Spinal cord (tissue), 10 donors: ENCODE measurements around the gene VCAM1. TPM values are rescaled to one million over a fixed set of nuclear protein-coding genes. Genes with fewer than 3 reads are reported as not detected.

Experiments
- DNase-seq, 6 donors: peaks; one replicate each; pipeline versions ENCODE4 v3.0.0 to v3.0.0-alpha.2; 2013 to 2015; ENCODE audit warnings: low spot score in 6 of 6, low read depth in 4 of 6
- H3K27ac ChIP-seq: one replicate; pipeline ENCODE4 v1.5.1; 2013; ENCODE audit warnings: low read depth, low read length, control low read depth
- H3K27me3 ChIP-seq: one replicate; pipeline ENCODE4 v1.6.1; 2013; ENCODE audit warnings: low read length; ENCODE audit not compliant: control insufficient read depth, insufficient read depth
- H3K36me3 ChIP-seq: one replicate; pipeline ENCODE4 v1.6.1; 2013; ENCODE audit warnings: low read length; ENCODE audit not compliant: control insufficient read depth, insufficient read depth
- H3K4me1 ChIP-seq: one replicate; pipeline ENCODE4 v1.6.1; 2013; ENCODE audit warnings: low read length; ENCODE audit not compliant: control insufficient read depth, insufficient read depth
- H3K4me3 ChIP-seq: one replicate; pipeline ENCODE4 v1.5.1; 2013; ENCODE audit warnings: low read depth, low read length, control low read depth
- H3K9me3 ChIP-seq: one replicate; pipeline ENCODE4 v1.6.1; 2013; ENCODE audit warnings: low read length; ENCODE audit not compliant: control insufficient read depth, insufficient read depth
- WGBS: methylation state at CpG from one replicate; pipeline ENCODE4 v1.1.5; 2013; ENCODE audit warnings: missing lambda C conversion rate; ENCODE audit not compliant: insufficient coverage; 5-methylcytosine and 5-hydroxymethylcytosine counted together
- long read RNA-seq, 4 donors: transcript quantifications; one replicate each; lab custom pipeline, GENCODE V29; 2026
- polyA plus RNA-seq, 2 donors: library from polyadenylated mRNA; unstranded; fragments of 120-200 nt; gene quantifications; one replicate each; pipeline ENCODE4 v1.2.1, GENCODE V29; 2013; ENCODE audit not compliant: insufficient read length in 2 of 2
- total RNA-seq, 2 donors: library from RNA; depleted of rRNA in 1 of 2; stranded (reverse); fragments of 120-200 nt in 1 of 2; fragments of >200 nt in 1 of 2; gene quantifications; one replicate each; pipeline versions ENCODE4 v1.2.3 to v1.2.4, GENCODE V29; 2013 to 2014
- donor health status: healthy.

Gene VCAM1, protein sequence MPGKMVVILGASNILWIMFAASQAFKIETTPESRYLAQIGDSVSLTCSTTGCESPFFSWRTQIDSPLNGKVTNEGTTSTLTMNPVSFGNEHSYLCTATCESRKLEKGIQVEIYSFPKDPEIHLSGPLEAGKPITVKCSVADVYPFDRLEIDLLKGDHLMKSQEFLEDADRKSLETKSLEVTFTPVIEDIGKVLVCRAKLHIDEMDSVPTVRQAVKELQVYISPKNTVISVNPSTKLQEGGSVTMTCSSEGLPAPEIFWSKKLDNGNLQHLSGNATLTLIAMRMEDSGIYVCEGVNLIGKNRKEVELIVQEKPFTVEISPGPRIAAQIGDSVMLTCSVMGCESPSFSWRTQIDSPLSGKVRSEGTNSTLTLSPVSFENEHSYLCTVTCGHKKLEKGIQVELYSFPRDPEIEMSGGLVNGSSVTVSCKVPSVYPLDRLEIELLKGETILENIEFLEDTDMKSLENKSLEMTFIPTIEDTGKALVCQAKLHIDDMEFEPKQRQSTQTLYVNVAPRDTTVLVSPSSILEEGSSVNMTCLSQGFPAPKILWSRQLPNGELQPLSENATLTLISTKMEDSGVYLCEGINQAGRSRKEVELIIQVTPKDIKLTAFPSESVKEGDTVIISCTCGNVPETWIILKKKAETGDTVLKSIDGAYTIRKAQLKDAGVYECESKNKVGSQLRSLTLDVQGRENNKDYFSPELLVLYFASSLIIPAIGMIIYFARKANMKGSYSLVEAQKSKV
- total RNA-seq (10 to 100 TPM; 80.2 to 81.8 TPM), polyA plus RNA-seq (10 to 100 TPM; 39.4 to 61.0 TPM)
- long read RNA-seq, donor 1, transcript VCAM1-201 (9 exons, 3,083 nt): major isoform, 18 of 37 reads
- long read RNA-seq, donor 1, transcript VCAM1-205 (1 exons, 3,865 nt): major isoform, 18 of 37 reads
- long read RNA-seq, donor 1, partial matches to known transcripts: 0 of 37 reads
- long read RNA-seq, donor 1, other reads (novel, unspliced or antisense): 0 of 37 reads
- long read RNA-seq, donor 2, transcript VCAM1-205 (1 exons, 3,865 nt): major isoform, 7 of 14 reads
- long read RNA-seq, donor 2, transcript VCAM1-201 (9 exons, 3,083 nt): major isoform, 7 of 14 reads
- long read RNA-seq, donor 2, partial matches to known transcripts: 0 of 14 reads
- long read RNA-seq, donor 2, other reads (novel, unspliced or antisense): 0 of 14 reads
- long read RNA-seq, donor 3, transcript VCAM1-201 (9 exons, 3,083 nt): major isoform, 6 of 11 reads
- long read RNA-seq, donor 3, transcript VCAM1-205 (1 exons, 3,865 nt): minor isoform, 5 of 11 reads
- long read RNA-seq, donor 3, partial matches to known transcripts: 0 of 11 reads
- long read RNA-seq, donor 3, other reads (novel, unspliced or antisense): 0 of 11 reads
- long read RNA-seq, donor 4, transcript VCAM1-205 (1 exons, 3,865 nt): minor isoform, 13 of 28 reads
- long read RNA-seq, donor 4, transcript VCAM1-201 (9 exons, 3,083 nt): major isoform, 15 of 28 reads
- long read RNA-seq, donor 4, partial matches to known transcripts: 0 of 28 reads
- long read RNA-seq, donor 4, other reads (novel, unspliced or antisense): 0 of 28 reads

DNA sequence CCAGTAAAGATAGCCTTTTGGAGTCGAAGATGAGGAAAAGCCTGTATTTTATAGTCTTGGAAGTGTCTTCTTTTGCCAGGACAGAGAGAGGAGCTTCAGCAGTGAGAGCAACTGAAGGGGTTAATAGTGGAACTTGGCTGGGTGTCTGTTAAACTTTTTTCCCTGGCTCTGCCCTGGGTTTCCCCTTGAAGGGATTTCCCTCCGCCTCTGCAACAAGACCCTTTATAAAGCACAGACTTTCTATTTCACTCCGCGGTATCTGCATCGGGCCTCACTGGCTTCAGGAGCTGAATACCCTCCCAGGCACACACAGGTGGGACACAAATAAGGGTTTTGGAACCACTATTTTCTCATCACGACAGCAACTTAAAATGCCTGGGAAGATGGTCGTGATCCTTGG is at the start of gene VCAM1:
VCAM1 (plus strand) TSS at position 253 of the 400 bp plus-strand sequence; CDS start at position 372, 119 bp downstream.
- peak within 1 kb of the TSS; percentile 60 for H3K27ac ChIP-seq
- whole genome bisulfite sequencing: 13% methylated on average over 5 of the region's 7 CpGs
- no peaks in the 10 kb centered on the region for H3K36me3 ChIP-seq
- peak within 1 kb of the TSS; percentile 41 for H3K4me3 ChIP-seq
- DNase-seq: peak in 4 of 6 donors; percentile 51 to 79 (median 67)
- no peaks in the 10 kb centered on the region for H3K27me3 ChIP-seq
- no peaks in the 10 kb centered on the region for H3K4me1 ChIP-seq
- H3K9me3 ChIP-seq: no peaks in the 10 kb centered on the region

DNA sequence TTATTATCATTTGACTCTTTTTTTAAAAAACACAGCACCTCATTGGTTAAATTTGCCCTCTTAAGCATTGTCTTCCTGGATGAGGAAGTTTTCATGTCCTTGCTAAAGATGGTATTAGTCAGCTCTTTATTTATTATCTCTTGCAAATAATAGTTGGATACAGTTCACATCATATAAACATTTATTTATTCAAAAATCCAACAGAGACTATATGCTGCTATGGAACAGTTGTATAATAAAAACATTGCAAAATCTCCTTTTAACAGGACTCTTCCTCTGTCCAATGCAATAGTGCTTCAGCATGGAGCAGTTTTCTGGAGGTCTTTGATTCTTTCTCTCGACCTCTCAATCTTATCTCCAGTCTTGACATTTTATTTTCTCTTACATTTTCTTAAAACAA is 49.5 kb upstream of the VCAM1 start:
- no peaks in the 10 kb centered on the region for H3K27me3 ChIP-seq
- no CpG with 5 or more reads among the region's 1 CpG for WGBS
- H3K4me3 ChIP-seq: no peak overlapping the region
- no peak overlapping the region for H3K27ac ChIP-seq
- no peaks in the 10 kb centered on the region for H3K4me1 ChIP-seq
- H3K9me3 ChIP-seq: peaks cover 3% of the 10 kb centered on the region
- no peaks in the 10 kb centered on the region for H3K36me3 ChIP-seq
- DNase-seq: no peak

DNA sequence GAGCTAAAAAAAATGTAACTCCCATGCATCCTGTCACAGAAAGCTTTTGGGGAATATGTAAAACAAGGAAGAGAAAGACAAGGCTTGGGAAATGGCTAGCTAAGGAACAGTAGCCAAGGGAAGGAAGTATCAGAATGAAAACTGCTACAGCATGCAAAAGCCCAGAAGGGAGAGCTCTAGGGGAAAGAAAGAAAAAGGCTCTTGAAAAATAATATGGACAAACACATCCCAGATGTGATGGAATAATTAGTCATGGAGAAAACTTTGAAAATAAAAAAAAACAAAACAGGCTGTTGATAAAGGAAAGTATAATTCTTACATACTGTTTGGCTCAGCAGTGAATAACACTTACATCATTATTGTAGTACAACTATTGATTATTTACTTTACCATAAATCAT is 47.9 kb upstream of the VCAM1 start:
- no peak for DNase-seq
- Histone ChIP-seq H3K4me3 (no peak overlapping the region), H3K27ac (no peak overlapping the region), H3K9me3 (peaks cover 3% of the 10 kb centered on the region), H3K36me3 (no peaks in the 10 kb centered on the region), H3K4me1 (no peaks in the 10 kb centered on the region), H3K27me3 (no peaks in the 10 kb centered on the region)

DNA sequence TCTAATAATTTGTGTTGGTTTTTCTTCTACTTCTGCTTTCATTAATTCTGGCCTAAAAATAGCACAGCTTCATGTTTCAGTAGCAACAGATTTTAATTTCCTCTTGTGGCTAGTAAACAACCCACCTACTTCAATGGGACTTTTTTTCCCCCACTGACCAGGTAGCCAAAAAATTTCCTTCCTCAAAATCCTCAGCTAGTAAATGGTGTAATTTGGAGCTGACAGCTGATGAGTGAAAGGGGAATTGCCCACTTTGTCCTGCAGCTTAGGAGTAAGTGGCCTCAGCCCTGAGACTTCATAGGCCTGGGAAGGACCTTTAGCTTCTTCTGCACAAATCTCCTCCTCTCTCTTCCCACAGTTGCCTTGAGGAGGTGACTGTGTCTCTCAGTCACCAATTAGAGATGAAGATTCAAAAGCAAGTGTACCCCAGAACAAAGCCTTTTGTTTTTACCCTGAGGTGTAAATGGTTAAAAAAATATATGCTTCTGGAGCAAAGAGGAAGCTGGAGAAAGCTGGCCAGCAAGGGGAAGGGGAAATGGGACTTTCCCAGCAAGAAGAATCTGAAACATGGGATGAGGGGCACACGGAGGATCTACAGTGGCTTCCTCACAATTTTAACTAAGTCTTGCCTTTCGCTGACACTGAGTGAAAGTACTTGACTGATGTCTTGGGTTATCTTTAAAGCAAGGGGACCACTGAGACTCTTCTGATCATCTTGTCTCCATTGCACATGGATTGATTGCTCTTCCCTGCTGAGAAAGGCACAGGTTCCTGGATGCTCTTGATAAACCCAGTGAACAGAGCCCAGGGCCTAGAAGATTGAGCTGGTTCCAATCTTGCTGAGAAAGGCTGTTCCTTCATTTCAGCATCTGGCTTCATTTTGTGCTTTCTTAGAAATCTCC is 35.8 kb upstream of the VCAM1 start:
- DNase-seq: no peak
- no peak overlapping the region for H3K27ac ChIP-seq
- 90% methylated on average over 2 of the region's 2 CpGs for WGBS
- H3K4me3 ChIP-seq: no peak overlapping the region
- H3K36me3 ChIP-seq: no peaks in the 10 kb centered on the region
- H3K9me3 ChIP-seq: no peaks in the 10 kb centered on the region
- H3K4me1 ChIP-seq: no peaks in the 10 kb centered on the region
- no peaks in the 10 kb centered on the region for H3K27me3 ChIP-seq

DNA sequence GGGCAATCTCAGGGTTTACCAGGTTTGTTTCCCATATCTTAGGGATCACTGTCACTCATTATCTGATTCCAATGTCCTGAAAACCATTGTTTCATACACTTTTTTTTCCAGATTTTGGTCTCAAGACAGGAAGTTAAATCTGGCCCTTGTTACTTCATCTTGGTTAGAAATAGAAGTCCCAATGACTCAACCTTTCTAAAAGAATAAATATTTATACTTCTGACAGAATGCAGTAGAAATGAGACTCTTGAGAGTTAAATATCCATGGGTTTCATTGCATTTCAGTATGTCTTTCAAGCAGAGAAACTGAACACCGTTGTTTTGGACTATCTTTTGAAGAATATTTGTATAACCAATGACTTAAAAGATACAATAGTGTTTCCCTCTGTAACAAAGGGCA is 19.8 kb upstream of the VCAM1 start:
- Histone ChIP-seq H3K27ac (no peak overlapping the region), H3K4me1 (no peaks in the 10 kb centered on the region), H3K9me3 (no peaks in the 10 kb centered on the region), H3K36me3 (no peaks in the 10 kb centered on the region), H3K27me3 (no peaks in the 10 kb centered on the region), H3K4me3 (no peak overlapping the region)
- DNase-seq: no peak
- no CpG with 5 or more reads among the region's 1 CpG for WGBS

DNA sequence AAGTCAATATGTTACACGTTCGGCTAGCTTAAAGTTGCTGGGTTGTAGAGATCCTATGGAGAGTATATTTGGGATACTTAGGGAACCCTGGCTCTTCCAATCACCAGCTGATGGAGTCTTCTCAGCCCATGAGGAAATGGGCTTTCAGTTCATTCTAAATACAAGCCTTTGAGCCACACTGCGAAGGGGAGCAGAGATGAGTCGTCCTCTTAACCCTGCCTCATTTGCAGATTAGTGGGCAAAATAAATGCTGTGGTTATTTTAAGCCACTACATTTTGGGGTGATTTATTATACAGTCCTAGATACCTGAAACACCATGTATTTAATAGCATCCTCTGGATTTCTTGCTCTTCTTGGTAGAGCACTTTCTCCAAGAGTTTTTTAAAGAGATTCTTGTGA is 19.0 kb upstream of the VCAM1 start:
- H3K9me3 ChIP-seq: no peaks in the 10 kb centered on the region
- H3K4me3 ChIP-seq: no peak overlapping the region
- no peak for DNase-seq
- H3K27me3 ChIP-seq: no peaks in the 10 kb centered on the region
- WGBS: 100% methylated on average over 2 of the region's 4 CpGs
- no peak overlapping the region for H3K27ac ChIP-seq
- H3K36me3 ChIP-seq: no peaks in the 10 kb centered on the region
- no peaks in the 10 kb centered on the region for H3K4me1 ChIP-seq

DNA sequence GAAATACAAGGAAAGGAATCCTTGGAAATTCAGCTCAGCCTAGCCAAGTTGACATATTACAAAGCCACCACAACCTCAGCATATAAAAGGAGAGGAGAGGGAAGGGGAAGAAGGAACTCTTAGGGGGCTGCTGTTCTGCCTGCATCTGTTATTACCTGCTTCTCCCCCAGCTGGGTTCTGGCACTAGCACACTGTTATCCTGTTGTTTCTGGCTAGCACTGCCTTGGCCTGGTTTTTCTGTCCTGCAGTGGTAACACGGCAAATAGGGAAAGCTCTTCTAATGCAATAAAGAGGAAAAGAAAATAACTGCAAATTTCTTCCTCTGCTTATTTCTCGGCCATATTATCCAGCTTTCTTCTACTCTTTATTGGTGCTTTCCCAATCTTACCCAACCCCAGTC is 16.5 kb upstream of the VCAM1 start:
- H3K4me1 ChIP-seq: no peaks in the 10 kb centered on the region
- no peaks in the 10 kb centered on the region for H3K27me3 ChIP-seq
- no peaks in the 10 kb centered on the region for H3K9me3 ChIP-seq
- WGBS: no CpG with 5 or more reads among the region's 2 CpGs
- no peak overlapping the region for H3K4me3 ChIP-seq
- DNase-seq: peak in 1 of 6 donors; percentile 42
- no peak overlapping the region for H3K27ac ChIP-seq
- H3K36me3 ChIP-seq: no peaks in the 10 kb centered on the region

DNA sequence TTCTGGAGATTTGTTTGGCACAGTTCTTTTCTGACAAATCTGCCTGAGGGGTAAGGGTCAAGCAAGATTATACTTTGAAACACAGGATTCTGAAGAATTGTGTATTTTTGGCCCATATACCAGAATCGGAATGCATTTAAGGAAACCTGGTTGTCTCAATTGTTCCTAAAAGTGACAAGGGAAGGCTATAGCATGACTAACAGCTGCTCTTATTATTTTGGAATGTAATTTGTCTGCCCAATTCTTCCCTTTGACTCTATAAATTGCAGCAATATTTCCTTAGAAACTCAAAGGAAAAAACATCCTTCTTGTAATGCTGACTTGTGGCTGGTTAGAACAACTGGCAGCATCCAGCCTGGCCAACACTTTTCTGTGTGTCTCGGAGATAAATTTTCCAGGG is 15.8 kb upstream of the VCAM1 start:
- WGBS: 71% methylated on average over 1 of the region's 2 CpGs
- no peaks in the 10 kb centered on the region for H3K36me3 ChIP-seq
- no peak overlapping the region for H3K4me3 ChIP-seq
- no peak overlapping the region for H3K27ac ChIP-seq
- H3K9me3 ChIP-seq: no peaks in the 10 kb centered on the region
- DNase-seq: peak in 1 of 6 donors; percentile 4
- H3K27me3 ChIP-seq: no peaks in the 10 kb centered on the region
- H3K4me1 ChIP-seq: no peaks in the 10 kb centered on the region
